Endothelial cell (in vitro differentiated cells): Measurements from ENCODE around the gene FBXL17. TPM values are rescaled to one million over a fixed set of nuclear protein-coding genes. Genes with fewer than 3 reads are reported as not detected.

Experiments used
- DNase-seq: peaks from one replicate; pipeline ENCODE4 v3.0.0; 2021; ENCODE audit warnings: low spot score
- H3K27ac Mint-ChIP-seq: one replicate; pipeline ENCODE4 v1.8.0; 2021; ENCODE audit warnings: mixed read lengths, inconsistent platforms; ENCODE audit not compliant: unreplicated experiment
- H3K27me3 Mint-ChIP-seq: one replicate; pipeline ENCODE4 v1.8.0; 2021; ENCODE audit warnings: mild to moderate bottlenecking, moderate library complexity, mixed read lengths, inconsistent platforms; ENCODE audit not compliant: unreplicated experiment
- H3K36me3 Mint-ChIP-seq: one replicate; pipeline ENCODE4 v1.8.0; 2021; ENCODE audit warnings: mild to moderate bottlenecking, low read depth, mixed read lengths, inconsistent platforms; ENCODE audit not compliant: unreplicated experiment
- H3K4me1 Mint-ChIP-seq: one replicate; pipeline ENCODE4 v1.8.0; 2021; ENCODE audit warnings: mild to moderate bottlenecking, mixed read lengths, inconsistent platforms; ENCODE audit not compliant: unreplicated experiment
- H3K4me3 Mint-ChIP-seq: one replicate; pipeline ENCODE4 v1.8.0; 2021; ENCODE audit warnings: mild to moderate bottlenecking, mixed read lengths, inconsistent platforms; ENCODE audit not compliant: unreplicated experiment
- H3K9me3 Mint-ChIP-seq: one replicate; pipeline ENCODE4 v1.8.0; 2021; ENCODE audit warnings: mixed read lengths, inconsistent platforms; ENCODE audit not compliant: unreplicated experiment
- CTCF ChIP-seq: fragments of 200-600 bp; sonication (generic); IDR thresholded peaks from one replicate; pipeline ENCODE4 v1.5.0; 2021; ENCODE audit warnings: antibody characterized with exemption; ENCODE audit not compliant: unreplicated experiment
- total RNA-seq: library from RNA; stranded (reverse); fragmentation: NEBNext Ultra II Directional; extraction: Animal tissue kit (Norgen Biotek cat#: 25700); gene quantifications from one replicate; pipeline ENCODE4 v1.2.1, GENCODE V29; 2021; ENCODE audit not compliant: unreplicated experiment

FBXL17 gene
- total RNA-seq, 1 donor from 2014 or later: 14.9 TPM

GRCh38 chr5:108144332-108144731 is 237.6 kb downstream of the FBXL17 start:
- no peak overlapping the region for H3K27ac Mint-ChIP-seq
- H3K36me3 Mint-ChIP-seq: no peaks in the 10 kb centered on the region
- H3K4me3 Mint-ChIP-seq: no peak overlapping the region
- H3K27me3 Mint-ChIP-seq: peaks cover 1% of the 10 kb centered on the region
- no peaks in the 10 kb centered on the region for H3K9me3 Mint-ChIP-seq
- no peak for DNase-seq
- TF ChIP-seq CTCF: no peak
- peaks cover 3% of the 10 kb centered on the region for H3K4me1 Mint-ChIP-seq

- Mint-ChIP-seq H3K9me3 (no peaks in the 10 kb centered on the region), H3K36me3 (no peaks in the 10 kb centered on the region), H3K27ac (no peak overlapping the region), H3K4me1 (peaks cover 3% of the 10 kb centered on the region), H3K4me3 (no peak overlapping the region), H3K27me3 (no peaks in the 10 kb centered on the region)
- no peak for DNase-seq
- TF ChIP-seq CTCF: no peak
These were observed 238.3 kb downstream of the FBXL17 start for GRCh38 chr5:108143581-108143980.

- no peak for TF ChIP-seq CTCF
- DNase-seq: no peak
- no peaks in the 10 kb centered on the region for H3K9me3 Mint-ChIP-seq
- H3K36me3 Mint-ChIP-seq: no peaks in the 10 kb centered on the region
- H3K4me3 Mint-ChIP-seq: no peak overlapping the region
- H3K4me1 Mint-ChIP-seq: peaks cover 3% of the 10 kb centered on the region
- H3K27ac Mint-ChIP-seq: no peak overlapping the region
- H3K27me3 Mint-ChIP-seq: no peaks in the 10 kb centered on the region
These were observed 240.2 kb downstream of the FBXL17 start for GRCh38 chr5:108141676-108142075.

GRCh38 chr5:108136493-108136892 is 245.4 kb downstream of the FBXL17 start:
- Mint-ChIP-seq H3K27me3 (no peaks in the 10 kb centered on the region), H3K4me1 (no peaks in the 10 kb centered on the region), H3K9me3 (no peaks in the 10 kb centered on the region), H3K27ac (no peak overlapping the region), H3K36me3 (no peaks in the 10 kb centered on the region), H3K4me3 (no peak overlapping the region)
- DNase-seq: no peak
- no peak for TF ChIP-seq CTCF

- no peak overlapping the region for H3K27ac Mint-ChIP-seq
- DNase-seq: no peak
- TF ChIP-seq CTCF: no peak
- no peaks in the 10 kb centered on the region for H3K9me3 Mint-ChIP-seq
- no peaks in the 10 kb centered on the region for H3K27me3 Mint-ChIP-seq
- no peak overlapping the region for H3K4me3 Mint-ChIP-seq
- no peaks in the 10 kb centered on the region for H3K36me3 Mint-ChIP-seq
- no peaks in the 10 kb centered on the region for H3K4me1 Mint-ChIP-seq
These were observed 252.8 kb downstream of the FBXL17 start for GRCh38 chr5:108129129-108129528.
